Tibial nerve (tissue), 4 donors: Measurements from ENCODE around the gene TMEM242.

Experiments
- EP300 ChIP-seq, 2 donors: sonication (generic); formaldehyde crosslinking; IDR thresholded peaks; one replicate each; pipeline ENCODE4 v1.6.1; 2017; ENCODE audit warnings: antibody characterized with exemption in 2 of 2, mild to moderate bottlenecking in 1 of 2
- POLR2A ChIP-seq, 2 donors: fragments of 450-650 bp; IDR thresholded peaks; one replicate each; pipeline ENCODE4 v1.6.1; 2017; ENCODE audit warnings: antibody characterized with exemption in 2 of 2, mild to moderate bottlenecking in 2 of 2, moderate library complexity in 2 of 2
- TF ChIP-seq, protein P1 (sequence below), 5 experiments: fragments of 200-600 bp in 3 of 5; fragments of 450-650 bp in 2 of 5; sonication (generic) in 3 of 5; IDR thresholded peaks; one replicate each; pipeline ENCODE4 v1.5.1; 2016 to 2019; ENCODE audit warnings: antibody characterized with exemption in 5 of 5, mild to moderate bottlenecking in 3 of 5, moderate library complexity in 2 of 5

DNA sequence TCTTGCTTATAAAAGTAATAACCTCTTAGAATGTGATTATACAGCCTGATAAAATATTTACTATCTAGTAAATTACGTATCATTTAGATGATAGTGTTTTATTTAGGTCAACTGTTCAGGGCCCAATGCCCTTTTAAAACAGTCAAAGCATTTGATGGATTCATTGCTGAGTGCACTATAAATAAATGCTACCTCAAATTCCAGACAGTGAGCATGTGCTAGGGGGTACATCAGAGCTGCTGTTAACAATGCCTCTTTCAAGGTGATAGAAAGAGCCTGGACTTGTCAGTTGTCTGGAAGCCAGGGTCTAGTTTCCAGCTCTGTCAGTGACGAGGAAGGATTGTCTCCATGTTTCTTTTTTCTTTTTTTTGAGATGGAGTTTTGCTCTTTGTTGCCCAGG, 7.5 kb upstream of the TMEM242 start:
- TF ChIP-seq, protein P1, sequence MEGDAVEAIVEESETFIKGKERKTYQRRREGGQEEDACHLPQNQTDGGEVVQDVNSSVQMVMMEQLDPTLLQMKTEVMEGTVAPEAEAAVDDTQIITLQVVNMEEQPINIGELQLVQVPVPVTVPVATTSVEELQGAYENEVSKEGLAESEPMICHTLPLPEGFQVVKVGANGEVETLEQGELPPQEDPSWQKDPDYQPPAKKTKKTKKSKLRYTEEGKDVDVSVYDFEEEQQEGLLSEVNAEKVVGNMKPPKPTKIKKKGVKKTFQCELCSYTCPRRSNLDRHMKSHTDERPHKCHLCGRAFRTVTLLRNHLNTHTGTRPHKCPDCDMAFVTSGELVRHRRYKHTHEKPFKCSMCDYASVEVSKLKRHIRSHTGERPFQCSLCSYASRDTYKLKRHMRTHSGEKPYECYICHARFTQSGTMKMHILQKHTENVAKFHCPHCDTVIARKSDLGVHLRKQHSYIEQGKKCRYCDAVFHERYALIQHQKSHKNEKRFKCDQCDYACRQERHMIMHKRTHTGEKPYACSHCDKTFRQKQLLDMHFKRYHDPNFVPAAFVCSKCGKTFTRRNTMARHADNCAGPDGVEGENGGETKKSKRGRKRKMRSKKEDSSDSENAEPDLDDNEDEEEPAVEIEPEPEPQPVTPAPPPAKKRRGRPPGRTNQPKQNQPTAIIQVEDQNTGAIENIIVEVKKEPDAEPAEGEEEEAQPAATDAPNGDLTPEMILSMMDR (IDR thresholded peaks at IDR 0.05): no peak
- no peak for TF ChIP-seq POLR2A (IDR thresholded peaks at IDR 0.05)
- TF ChIP-seq EP300 (IDR thresholded peaks at IDR 0.05): no peak
